ENCODE data around the gene ZGPAT. TPM values are rescaled to one million over a fixed set of nuclear protein-coding genes. Genes with fewer than 3 reads are reported as not detected.
"Not testable (repeated sequence)": the region's sequence is repeated elsewhere in the genome, so short reads cannot be mapped to it uniquely, and the experiment has no call there.

ZGPAT gene
- total RNA-seq, 2 donors from 2014 or later = 31.4 to 32.4 TPM

GRCh38 chr20:63769891-63770474 is 62.1 kb downstream of the ZGPAT start:
- intact Hi-C loops (cut with DNase I, micrococcal nuclease) = no loop called here
- ATAC-seq (no peak), DNase-seq (no peak)

GRCh38 chr20:63771046-63771707 is 63.3 kb downstream of the ZGPAT start:
- intact Hi-C loops (cut with DNase I, micrococcal nuclease) = no loop called here
- no peak for ATAC-seq
- DNase-seq = no peak

- intact Hi-C loops (cut with DNase I, micrococcal nuclease) = no loop called here
- DNase-seq (no peak), ATAC-seq (peak; percentile 63)
These were observed 65.1 kb downstream of the ZGPAT start for GRCh38 chr20:63772781-63773518.

GRCh38 chr20:63773571-63774241 is 65.9 kb downstream of the ZGPAT start:
- ATAC-seq = no peak
- intact Hi-C loops (cut with DNase I, micrococcal nuclease) = no loop called here

GRCh38 chr20:63774306-63774705 is 66.5 kb downstream of the ZGPAT start:
- DNase-seq (no peak), ATAC-seq (no peak)
- intact Hi-C loops (cut with DNase I, micrococcal nuclease) = no loop called here

More at GRCh38 chr20:63773571-63774241, 65.9 kb downstream of the ZGPAT start:
- DNase-seq = no peak

GRCh38 chr20:63775096-63775978 is 67.5 kb downstream of the ZGPAT start:
- peak in 1 of 2 donors; percentile 31 for DNase-seq
- no peak for ATAC-seq
- intact Hi-C loops (cut with DNase I, micrococcal nuclease) = no loop called here

- ATAC-seq; intact Hi-C loops (cut with DNase I, micrococcal nuclease); DNase-seq: not testable (repeated sequence)
These were observed 69.0 kb downstream of the ZGPAT start for GRCh38 chr20:63776875-63777274.

- intact Hi-C loops (cut with DNase I, micrococcal nuclease) = no loop called here
- no peak for DNase-seq
- ATAC-seq = no peak
These were observed 69.8 kb downstream of the ZGPAT start for GRCh38 chr20:63777614-63778013.

- DNase-seq (no peak), ATAC-seq (no peak)
- intact Hi-C loops (cut with DNase I, micrococcal nuclease) = no loop called here
These were observed 70.4 kb downstream of the ZGPAT start for GRCh38 chr20:63778034-63778752.

- intact Hi-C loops (cut with DNase I, micrococcal nuclease) = no loop called here
- DNase-seq (no peak), ATAC-seq (no peak)
These were observed 71.0 kb downstream of the ZGPAT start for GRCh38 chr20:63778857-63779256.

- ATAC-seq = no peak
- no peak for DNase-seq
- intact Hi-C loops (cut with DNase I, micrococcal nuclease) = no loop called here
These were observed 73.3 kb downstream of the ZGPAT start for GRCh38 chr20:63781181-63781580.

GRCh38 chr20:63782051-63782471 is 74.2 kb downstream of the ZGPAT start:
- ATAC-seq = peak; percentile 59
- peak; percentile 34 to 48 for DNase-seq
- intact Hi-C loops (cut with DNase I, micrococcal nuclease) = no loop called here

GRCh38 chr20:63782521-63782971 is 74.7 kb downstream of the ZGPAT start:
- ATAC-seq (no peak), DNase-seq (no peak)
- intact Hi-C loops (cut with DNase I, micrococcal nuclease) = no loop called here

- no peak for ATAC-seq
- intact Hi-C loops (cut with DNase I, micrococcal nuclease) = no loop called here
- DNase-seq = no peak
These were observed 76.1 kb downstream of the ZGPAT start for GRCh38 chr20:63783970-63784369.

GRCh38 chr20:63785691-63786131 is 77.9 kb downstream of the ZGPAT start:
- intact Hi-C loops (cut with DNase I, micrococcal nuclease) = no loop called here
- no peak for ATAC-seq

More at GRCh38 chr20:63785691-63786131, 77.9 kb downstream of the ZGPAT start:
- DNase-seq = no peak
